Endometrial microvascular endothelial cells (primary cell): ENCODE measurements around the gene PLVAP. TPM values are rescaled to one million over a fixed set of nuclear protein-coding genes. Genes with fewer than 3 reads are reported as not detected.
"Not testable (repeated sequence)": the region's sequence is repeated elsewhere in the genome, so short reads cannot be mapped to it uniquely, and the experiment has no call there.

ENCODE experiments used
- in situ Hi-C: cut with HindIII; loops from 2 replicates; pipeline ENCODE4 v1.10.0; 2017; ENCODE audit warnings: low sequenced_read_pairs, low pct_unique_long_range_greater_than_20kb; ENCODE audit errors: inconsistent ontology term
- total RNA-seq: library from RNA; depleted of rRNA; stranded (reverse); fragments of >200 nt; gene quantifications from one replicate; pipeline ENCODE4 v1.2.3, GENCODE V29; 2015; ENCODE audit errors: inconsistent ontology term

PLVAP gene
- total RNA-seq, 1 donor from 2014 or later = 0.46 TPM

- in situ Hi-C loops = not testable (repeated sequence)
These were observed 13.1 kb downstream of the PLVAP start for GRCh38 chr19:17363852-17364605.

GRCh38 chr19:17359905-17360800 lies 17.0 kb downstream of the PLVAP start:
- in situ Hi-C loops = no loop called here

- in situ Hi-C loops = no loop called here
These were observed 18.7 kb downstream of the PLVAP start for GRCh38 chr19:17358395-17358794.

- in situ Hi-C loops = no loop called here
These were observed 19.4 kb downstream of the PLVAP start for GRCh38 chr19:17357724-17358123.

GRCh38 chr19:17357078-17357666 lies 20.0 kb downstream of the PLVAP start:
- in situ Hi-C loops = no loop called here

- in situ Hi-C loops = no loop called here
These were observed 23.8 kb downstream of the PLVAP start for GRCh38 chr19:17353386-17353785.

- in situ Hi-C loops = no loop called here
These were observed 24.4 kb downstream of the PLVAP start for GRCh38 chr19:17352608-17353280.

- in situ Hi-C loops = no loop called here
These were observed 25.2 kb downstream of the PLVAP start for GRCh38 chr19:17351815-17352435.

- in situ Hi-C loops = no loop called here
These were observed 28.4 kb downstream of the PLVAP start for GRCh38 chr19:17348700-17349099.

- in situ Hi-C loops = no loop called here
These were observed 29.3 kb downstream of the PLVAP start for GRCh38 chr19:17347877-17348276.

GRCh38 chr19:17347361-17347760 lies 29.8 kb downstream of the PLVAP start:
- in situ Hi-C loops = no loop called here

- in situ Hi-C loops = no loop called here
These were observed 31.0 kb downstream of the PLVAP start for GRCh38 chr19:17346109-17346671.

GRCh38 chr19:17341845-17342244 lies 35.3 kb downstream of the PLVAP start:
- in situ Hi-C loops = no loop called here

GRCh38 chr19:17341386-17341785 lies 35.8 kb downstream of the PLVAP start:
- in situ Hi-C loops = no loop called here

GRCh38 chr19:17340871-17341357 lies 36.2 kb downstream of the PLVAP start:
- in situ Hi-C loops = no loop called here

- in situ Hi-C loops = no loop called here
These were observed 36.8 kb downstream of the PLVAP start for GRCh38 chr19:17340302-17340870.

- in situ Hi-C loops = no loop called here
These were observed 37.9 kb downstream of the PLVAP start for GRCh38 chr19:17339088-17339741.
